ENCODE results near the gene PLCXD3.

Gene PLCXD3

GRCh38 chr5:41277476-41278245 is 232.7 kb downstream of the PLCXD3 start:
- peak; percentile 68 for TF ChIP-seq ZFP3 (CRISPR knock-in tag; IDR thresholded peaks at IDR 0.05)
- no peak for TF ChIP-seq ZC3H10 (CRISPR knock-in tag; IDR thresholded peaks at IDR 0.05)
- no peak for ATAC-seq

- ATAC-seq, result no peak
- TF ChIP-seq ZNF8 (CRISPR knock-in tag; IDR thresholded peaks at IDR 0.05), result no peak
- TF ChIP-seq ZC3H10 (CRISPR knock-in tag; IDR thresholded peaks at IDR 0.05), result no peak
- no peak for TF ChIP-seq CREB5 (CRISPR knock-in tag; IDR thresholded peaks at IDR 0.05; ENCODE audit: low read depth)
- no peak for TF ChIP-seq ZFP3 (CRISPR knock-in tag; IDR thresholded peaks at IDR 0.05)
- no peak for TF ChIP-seq TSHZ2 (CRISPR knock-in tag; IDR thresholded peaks at IDR 0.05)
- TF ChIP-seq BACH2 (CRISPR knock-in tag; IDR thresholded peaks at IDR 0.05; ENCODE audit: borderline replicate concordance), result no peak
These were observed 234.4 kb downstream of the PLCXD3 start for GRCh38 chr5:41275813-41276512.

- peak; percentile 98 for ATAC-seq
- TF ChIP-seq PATZ1 (CRISPR knock-in tag; IDR thresholded peaks at IDR 0.05; ENCODE audit: borderline replicate concordance) (no peak), GLIS3 (CRISPR knock-in tag; IDR thresholded peaks at IDR 0.05) (no peak), ARNTL (CRISPR knock-in tag; IDR thresholded peaks at IDR 0.05; ENCODE audit: borderline replicate concordance, low read depth) (no peak), TOX (CRISPR knock-in tag; IDR thresholded peaks at IDR 0.05; ENCODE audit: borderline replicate concordance) (no peak), ZFP30 (CRISPR knock-in tag; IDR thresholded peaks at IDR 0.05) (no peak), ESRRG (CRISPR knock-in tag; IDR thresholded peaks at IDR 0.05) (no peak), ZNF8 (CRISPR knock-in tag; IDR thresholded peaks at IDR 0.05) (no peak), POU6F1 (CRISPR knock-in tag; IDR thresholded peaks at IDR 0.05; ENCODE audit: borderline replicate concordance, low read depth) (no peak), CREB5 (CRISPR knock-in tag; IDR thresholded peaks at IDR 0.05; ENCODE audit: low read depth) (no peak), BACH2 (CRISPR knock-in tag; IDR thresholded peaks at IDR 0.05; ENCODE audit: borderline replicate concordance) (no peak), ISL1 (CRISPR knock-in tag; IDR thresholded peaks at IDR 0.05) (no peak), CSDC2 (CRISPR knock-in tag; IDR thresholded peaks at IDR 0.05) (no peak), ZNF70 (CRISPR knock-in tag; IDR thresholded peaks at IDR 0.05) (no peak), OSR1 (CRISPR knock-in tag; IDR thresholded peaks at IDR 0.05) (no peak)
These were observed 239.8 kb downstream of the PLCXD3 start for GRCh38 chr5:41270423-41271251.
